Liver (tissue), 9 donors: ENCODE data around the gene PAH. TPM values are rescaled to one million over a fixed set of nuclear protein-coding genes. Genes with fewer than 3 reads are reported as not detected.
"Not testable (repeated sequence)": the region's sequence is repeated elsewhere in the genome, so short reads cannot be mapped to it uniquely, and the experiment has no call there.

Source experiments
- DNase-seq: peaks from one replicate; pipeline ENCODE4 v3.0.0-alpha.2; 2017; ENCODE audit warnings: low spot score
- H3K27ac ChIP-seq, 2 donors: one replicate each; pipeline ENCODE4 v1.7.0; 2013; ENCODE audit warnings: inconsistent platforms in 2 of 2, low read length in 2 of 2, control low read depth in 1 of 2, low read depth in 1 of 2, mild to moderate bottlenecking in 1 of 2
- H3K27me3 ChIP-seq, 4 donors: one replicate each; pipeline versions ENCODE4 v1.6.1 to v1.7.0; 2013; ENCODE audit warnings: low read length in 3 of 4, inconsistent platforms in 1 of 4, mild to moderate bottlenecking in 1 of 4, moderate library complexity in 1 of 4; ENCODE audit not compliant: control insufficient read depth in 4 of 4, insufficient read depth in 4 of 4
- H3K36me3 ChIP-seq, 4 donors: one replicate each; pipeline versions ENCODE4 v1.6.1 to v1.7.0; 2013; ENCODE audit warnings: low read length in 3 of 4, mild to moderate bottlenecking in 3 of 4, low read depth in 1 of 4, moderate library complexity in 1 of 4; ENCODE audit not compliant: control insufficient read depth in 4 of 4, insufficient read depth in 3 of 4
- H3K4me1 ChIP-seq, 4 donors: one replicate each; pipeline versions ENCODE4 v1.6.1 to v1.7.0; 2013; ENCODE audit warnings: low read length in 3 of 4, mild to moderate bottlenecking in 3 of 4, moderate library complexity in 1 of 4; ENCODE audit not compliant: control insufficient read depth in 4 of 4, insufficient read depth in 4 of 4
- H3K4me3 ChIP-seq, 3 donors: one replicate each; pipeline versions ENCODE4 v1.6.1 to v1.7.0; 2013; ENCODE audit warnings: low read length in 3 of 3, control low read depth in 1 of 3, low read depth in 1 of 3, mild to moderate bottlenecking in 1 of 3
- H3K9ac ChIP-seq, 2 donors: one replicate each; pipeline ENCODE4 v1.7.0; 2013; ENCODE audit warnings: low read length in 2 of 2, mild to moderate bottlenecking in 2 of 2, moderate library complexity in 2 of 2, control low read depth in 1 of 2, low read depth in 1 of 2
- H3K9me3 ChIP-seq, 4 donors: one replicate each; pipeline versions ENCODE4 v1.6.1 to v1.7.0; 2013; ENCODE audit warnings: low read length in 3 of 4; ENCODE audit not compliant: control insufficient read depth in 4 of 4
- EGR1 ChIP-seq, 2 donors: IDR thresholded peaks; 2 replicates each; pipeline ENCODE4 v1.6.1; 2016 to 2018; ENCODE audit warnings: antibody characterized with exemption in 2 of 2, low read depth in 2 of 2
- FOXA1 ChIP-seq: IDR thresholded peaks from 2 replicates; pipeline ENCODE4 v1.6.1; 2016; ENCODE audit warnings: antibody characterized with exemption
- FOXA2 ChIP-seq: IDR thresholded peaks from 2 replicates; pipeline ENCODE4 v1.6.1; 2016; ENCODE audit warnings: antibody characterized with exemption
- GABPA ChIP-seq, 2 donors: IDR thresholded peaks in 1 of 2; conservative IDR thresholded peaks in 1 of 2; 2 replicates each; pipeline ENCODE4 v1.6.1; 2016; ENCODE audit warnings: antibody characterized with exemption in 2 of 2, mild to moderate bottlenecking in 1 of 2, moderate library complexity in 1 of 2
- HNF4A ChIP-seq, 2 donors: conservative IDR thresholded peaks; 2 replicates each; pipeline ENCODE4 v1.6.1; 2016; ENCODE audit warnings: antibody characterized with exemption in 2 of 2, mild to moderate bottlenecking in 2 of 2
- HNF4G ChIP-seq: IDR thresholded peaks from 2 replicates; pipeline ENCODE4 v1.6.1; 2016; ENCODE audit warnings: antibody characterized with exemption
- JUND ChIP-seq, 2 donors: IDR thresholded peaks; 2 replicates each; pipeline ENCODE4 v1.6.1; 2016; ENCODE audit warnings: antibody characterized with exemption in 2 of 2
- NR2F2 ChIP-seq: IDR thresholded peaks from 2 replicates; pipeline ENCODE4 v1.6.1; 2016; ENCODE audit warnings: antibody characterized with exemption
- RAD21 ChIP-seq, 2 donors: IDR thresholded peaks; 2 replicates each; pipeline ENCODE4 v1.6.1; 2016; ENCODE audit warnings: antibody characterized with exemption in 2 of 2, mild to moderate bottlenecking in 2 of 2
- WGBS: extraction: QIAGEN DNeasy Blood & Tissue Kit; methylation state at CpG from one replicate; pipeline ENCODE4 v1.1.7; 2013; 5-methylcytosine and 5-hydroxymethylcytosine counted together
- polyA plus RNA-seq, 2 donors: library from polyadenylated mRNA; stranded (reverse) in 1 of 2; unstranded in 1 of 2; fragments of 200-250 nt in 1 of 2; fragments of >200 nt in 1 of 2; fragmentation: Nextera tagmentation in 1 of 2; extraction: Ambion mirVana in 1 of 2; gene quantifications; one replicate each; pipeline versions ENCODE4 v1.2.1 to v1.2.3, GENCODE V29; 2013 to 2015
- total RNA-seq, 2 donors: library from RNA; depleted of rRNA; stranded (reverse); fragments of >200 nt; gene quantifications; one replicate each; pipeline ENCODE4 v1.2.3, GENCODE V29; 2014
- TF ChIP-seq, protein P1 (sequence below): fragments of 150-350 bp; IDR thresholded peaks from 2 replicates; pipeline ENCODE4 v1.5.1; 2017; ENCODE audit warnings: improper control_type of control experiment, low read depth, low read length; ENCODE audit not compliant: missing input control
- TF ChIP-seq, protein P2 (sequence below): IDR thresholded peaks from 2 replicates; pipeline ENCODE4 v1.6.1; 2016; ENCODE audit warnings: antibody characterized with exemption, mild to moderate bottlenecking
- donor health status: healthy.
- donor health status: healthy.
- donor health status: healthy.
- donor health status: healthy.
- donor health status: healthy.

PAH gene
- total and polyA plus RNA-seq, 4 donors, result 327 to 696 (median 568) TPM

DNA sequence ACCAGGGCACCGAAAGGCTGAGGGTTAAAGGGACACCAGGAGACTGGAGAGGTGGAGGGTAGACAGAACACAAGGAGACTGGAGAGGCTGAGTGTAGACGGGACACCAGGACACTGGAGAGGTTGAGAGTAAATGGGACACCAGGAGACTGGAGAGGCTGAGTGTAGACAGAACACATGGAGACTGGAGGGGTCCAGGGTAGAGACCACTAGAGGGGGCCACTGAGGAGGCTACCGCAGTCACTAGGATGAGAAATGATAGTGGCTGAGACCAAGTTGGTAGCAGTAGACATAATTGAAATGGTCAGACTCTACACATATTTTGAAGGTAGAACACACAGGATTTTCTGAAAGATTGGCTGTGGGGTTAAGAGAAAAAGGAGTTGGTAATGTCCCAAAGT lies 68.2 kb downstream of the PAH start:
- H3K27me3 ChIP-seq, result no peaks in the 10 kb centered on the region
- H3K27ac ChIP-seq, result no peak overlapping the region
- 93% methylated on average over 3 of the region's 3 CpGs for WGBS

DNA sequence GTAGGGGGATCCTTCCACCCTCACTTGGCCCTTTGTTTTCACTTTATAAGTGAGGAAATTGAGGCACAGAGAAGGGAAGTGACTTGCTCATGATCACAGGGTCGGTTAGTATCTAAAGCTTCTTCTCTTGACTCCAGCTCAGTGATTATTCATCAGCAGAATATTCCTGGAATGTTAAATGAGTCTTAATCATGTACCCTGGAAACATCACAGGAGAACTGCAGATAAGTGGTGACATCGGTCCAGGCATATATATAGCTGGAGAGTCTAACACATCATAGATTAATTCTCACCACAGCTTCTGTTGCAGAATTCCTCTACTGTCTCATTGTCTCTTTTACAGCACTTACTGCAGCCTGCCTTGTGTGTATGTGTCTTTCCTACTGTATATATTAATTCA lies 69.9 kb downstream of the PAH start:
- TF ChIP-seq NR2F2 (no peak), HNF4A (conservative IDR thresholded peaks at IDR 0.05) (no peak), FOXA1 (no peak), GABPA (IDR thresholded peaks at IDR 0.05 in 1 of 2, conservative IDR thresholded peaks at IDR 0.05 in 1 of 2) (no peak), EGR1 (IDR thresholded peaks at IDR 0.05; ENCODE audit: low read depth in 2 of 2) (no peak), RAD21 (IDR thresholded peaks at IDR 0.05) (no peak), JUND (IDR thresholded peaks at IDR 0.05) (no peak)
- TF ChIP-seq, protein P1, sequence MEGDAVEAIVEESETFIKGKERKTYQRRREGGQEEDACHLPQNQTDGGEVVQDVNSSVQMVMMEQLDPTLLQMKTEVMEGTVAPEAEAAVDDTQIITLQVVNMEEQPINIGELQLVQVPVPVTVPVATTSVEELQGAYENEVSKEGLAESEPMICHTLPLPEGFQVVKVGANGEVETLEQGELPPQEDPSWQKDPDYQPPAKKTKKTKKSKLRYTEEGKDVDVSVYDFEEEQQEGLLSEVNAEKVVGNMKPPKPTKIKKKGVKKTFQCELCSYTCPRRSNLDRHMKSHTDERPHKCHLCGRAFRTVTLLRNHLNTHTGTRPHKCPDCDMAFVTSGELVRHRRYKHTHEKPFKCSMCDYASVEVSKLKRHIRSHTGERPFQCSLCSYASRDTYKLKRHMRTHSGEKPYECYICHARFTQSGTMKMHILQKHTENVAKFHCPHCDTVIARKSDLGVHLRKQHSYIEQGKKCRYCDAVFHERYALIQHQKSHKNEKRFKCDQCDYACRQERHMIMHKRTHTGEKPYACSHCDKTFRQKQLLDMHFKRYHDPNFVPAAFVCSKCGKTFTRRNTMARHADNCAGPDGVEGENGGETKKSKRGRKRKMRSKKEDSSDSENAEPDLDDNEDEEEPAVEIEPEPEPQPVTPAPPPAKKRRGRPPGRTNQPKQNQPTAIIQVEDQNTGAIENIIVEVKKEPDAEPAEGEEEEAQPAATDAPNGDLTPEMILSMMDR, result no peak
- H3K27ac ChIP-seq, result no peak overlapping the region
- H3K9me3 ChIP-seq, result no peaks in the 10 kb centered on the region
- H3K4me3 ChIP-seq, result no peak overlapping the region
- H3K27me3 ChIP-seq, result no peaks in the 10 kb centered on the region
- H3K4me1 ChIP-seq, result peaks cover 0 to 30% (median 23%) of the 10 kb centered on the region in 4 donors
- no peak for DNase-seq
- H3K36me3 ChIP-seq, result peaks cover 13 to 83% (median 64%) of the 10 kb centered on the region in 4 donors
- 81% methylated on average over 2 of the region's 2 CpGs for WGBS
- no peak overlapping the region for H3K9ac ChIP-seq

More for the DNA sequence above, 68.2 kb downstream of the PAH start:
- Histone ChIP-seq H3K4me3 (no peak overlapping the region), H3K4me1 (peaks cover 0 to 45% (median 29%) of the 10 kb centered on the region in 4 donors), H3K9ac (no peak overlapping the region), H3K36me3 (peaks cover 14 to 84% (median 64%) of the 10 kb centered on the region in 4 donors), H3K9me3 (no peaks in the 10 kb centered on the region)
- no peak for TF ChIP-seq RAD21 (IDR thresholded peaks at IDR 0.05)
- TF ChIP-seq, protein P1, result peak; percentile 3
- no peak for DNase-seq

- Histone ChIP-seq H3K4me3 (no peak overlapping the region), H3K9me3 (no peaks in the 10 kb centered on the region), H3K36me3 (peaks cover 0 to 6% (median 4%) of the 10 kb centered on the region in 4 donors), H3K9ac (no peak overlapping the region), H3K27me3 (no peaks in the 10 kb centered on the region), H3K27ac (no peak overlapping the region), H3K4me1 (no peaks in the 10 kb centered on the region)
- no peak for DNase-seq
- TF ChIP-seq, protein P1, result no peak
- TF ChIP-seq FOXA2 (no peak), HNF4G (no peak), GABPA (IDR thresholded peaks at IDR 0.05 in 1 of 2, conservative IDR thresholded peaks at IDR 0.05 in 1 of 2) (no peak)
- TF ChIP-seq, protein P2, sequence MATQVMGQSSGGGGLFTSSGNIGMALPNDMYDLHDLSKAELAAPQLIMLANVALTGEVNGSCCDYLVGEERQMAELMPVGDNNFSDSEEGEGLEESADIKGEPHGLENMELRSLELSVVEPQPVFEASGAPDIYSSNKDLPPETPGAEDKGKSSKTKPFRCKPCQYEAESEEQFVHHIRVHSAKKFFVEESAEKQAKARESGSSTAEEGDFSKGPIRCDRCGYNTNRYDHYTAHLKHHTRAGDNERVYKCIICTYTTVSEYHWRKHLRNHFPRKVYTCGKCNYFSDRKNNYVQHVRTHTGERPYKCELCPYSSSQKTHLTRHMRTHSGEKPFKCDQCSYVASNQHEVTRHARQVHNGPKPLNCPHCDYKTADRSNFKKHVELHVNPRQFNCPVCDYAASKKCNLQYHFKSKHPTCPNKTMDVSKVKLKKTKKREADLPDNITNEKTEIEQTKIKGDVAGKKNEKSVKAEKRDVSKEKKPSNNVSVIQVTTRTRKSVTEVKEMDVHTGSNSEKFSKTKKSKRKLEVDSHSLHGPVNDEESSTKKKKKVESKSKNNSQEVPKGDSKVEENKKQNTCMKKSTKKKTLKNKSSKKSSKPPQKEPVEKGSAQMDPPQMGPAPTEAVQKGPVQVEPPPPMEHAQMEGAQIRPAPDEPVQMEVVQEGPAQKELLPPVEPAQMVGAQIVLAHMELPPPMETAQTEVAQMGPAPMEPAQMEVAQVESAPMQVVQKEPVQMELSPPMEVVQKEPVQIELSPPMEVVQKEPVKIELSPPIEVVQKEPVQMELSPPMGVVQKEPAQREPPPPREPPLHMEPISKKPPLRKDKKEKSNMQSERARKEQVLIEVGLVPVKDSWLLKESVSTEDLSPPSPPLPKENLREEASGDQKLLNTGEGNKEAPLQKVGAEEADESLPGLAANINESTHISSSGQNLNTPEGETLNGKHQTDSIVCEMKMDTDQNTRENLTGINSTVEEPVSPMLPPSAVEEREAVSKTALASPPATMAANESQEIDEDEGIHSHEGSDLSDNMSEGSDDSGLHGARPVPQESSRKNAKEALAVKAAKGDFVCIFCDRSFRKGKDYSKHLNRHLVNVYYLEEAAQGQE, result peak; percentile 97
- 58% methylated on average over 10 of the region's 10 CpGs for WGBS
Observed at GRCh38 chr12:102833687-102834441, 83.2 kb downstream of the PAH start.

- not testable (repeated sequence) for H3K4me1 ChIP-seq, H3K36me3 ChIP-seq, H3K9ac ChIP-seq, H3K9me3 ChIP-seq, H3K27ac ChIP-seq, DNase-seq, H3K27me3 ChIP-seq, H3K4me3 ChIP-seq
- WGBS, result 50% methylated on average over 22 of the region's 24 CpGs
Observed at GRCh38 chr12:102832826-102833225, 84.2 kb downstream of the PAH start.
